ENCODE measurements around the gene UBASH3A.

DNA sequence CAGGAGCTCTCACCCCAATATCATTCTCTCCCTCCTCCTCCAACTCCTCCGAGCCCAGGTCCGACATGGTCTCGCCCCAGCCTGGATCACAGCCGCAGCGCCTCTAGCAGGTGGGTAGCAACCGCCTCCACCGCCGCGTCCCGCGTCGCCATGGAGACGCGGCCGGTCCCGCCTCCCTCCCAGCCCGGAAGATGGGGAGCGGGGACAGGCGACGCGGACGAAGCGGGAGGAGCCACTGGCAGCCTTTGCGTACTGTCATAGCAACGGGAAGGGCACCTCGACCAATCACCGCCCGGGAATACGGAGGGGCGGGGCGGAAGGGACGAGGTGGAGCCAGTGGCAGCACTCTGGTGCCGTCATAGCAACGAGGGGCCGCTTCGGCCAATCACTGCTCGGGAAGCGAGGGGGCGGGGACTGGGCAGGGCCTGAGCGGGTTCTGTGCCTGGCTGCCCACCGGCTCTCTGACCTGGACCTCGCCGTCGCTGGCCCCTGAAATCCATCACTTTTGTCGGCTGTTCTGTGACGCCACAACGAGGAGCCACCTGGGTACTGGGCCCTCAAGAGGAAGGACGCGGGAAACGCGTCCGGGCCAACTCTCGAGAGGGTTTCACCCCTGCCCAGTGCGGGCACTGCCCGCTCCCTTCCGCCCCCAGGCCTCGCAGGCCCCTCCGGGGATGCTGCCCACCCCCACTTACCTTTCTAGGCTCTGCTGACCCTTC lies 92.6 kb downstream of the UBASH3A start, which contains the start of gene RSPH1:
- TF ChIP-seq, protein P1, sequence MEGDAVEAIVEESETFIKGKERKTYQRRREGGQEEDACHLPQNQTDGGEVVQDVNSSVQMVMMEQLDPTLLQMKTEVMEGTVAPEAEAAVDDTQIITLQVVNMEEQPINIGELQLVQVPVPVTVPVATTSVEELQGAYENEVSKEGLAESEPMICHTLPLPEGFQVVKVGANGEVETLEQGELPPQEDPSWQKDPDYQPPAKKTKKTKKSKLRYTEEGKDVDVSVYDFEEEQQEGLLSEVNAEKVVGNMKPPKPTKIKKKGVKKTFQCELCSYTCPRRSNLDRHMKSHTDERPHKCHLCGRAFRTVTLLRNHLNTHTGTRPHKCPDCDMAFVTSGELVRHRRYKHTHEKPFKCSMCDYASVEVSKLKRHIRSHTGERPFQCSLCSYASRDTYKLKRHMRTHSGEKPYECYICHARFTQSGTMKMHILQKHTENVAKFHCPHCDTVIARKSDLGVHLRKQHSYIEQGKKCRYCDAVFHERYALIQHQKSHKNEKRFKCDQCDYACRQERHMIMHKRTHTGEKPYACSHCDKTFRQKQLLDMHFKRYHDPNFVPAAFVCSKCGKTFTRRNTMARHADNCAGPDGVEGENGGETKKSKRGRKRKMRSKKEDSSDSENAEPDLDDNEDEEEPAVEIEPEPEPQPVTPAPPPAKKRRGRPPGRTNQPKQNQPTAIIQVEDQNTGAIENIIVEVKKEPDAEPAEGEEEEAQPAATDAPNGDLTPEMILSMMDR (IDR thresholded peaks at IDR 0.05; ENCODE audit: borderline replicate concordance, extremely low read depth, low read length, poor library complexity, severe bottlenecking): peak; percentile 56
- TF ChIP-seq EZH2 (IDR thresholded peaks at IDR 0.05; ENCODE audit: borderline replicate concordance, low read depth, low read length, severe bottlenecking): no peak
